Nephron progenitor cell (in vitro differentiated cells): Measurements from ENCODE around the gene ZC3H12A.

Experiments
- DNase-seq: peaks from one replicate; pipeline ENCODE4 v3.0.0; 2021
- H3K27ac Mint-ChIP-seq: 2 replicates; pipeline ENCODE4 v1.8.0; 2021; ENCODE audit warnings: mild to moderate bottlenecking, moderate library complexity, mixed read lengths
- H3K27me3 Mint-ChIP-seq: 2 replicates; pipeline ENCODE4 v1.8.0; 2021; ENCODE audit warnings: mild to moderate bottlenecking, low read depth, mixed read lengths; ENCODE audit not compliant: poor library complexity
- H3K36me3 Mint-ChIP-seq: 2 replicates; pipeline ENCODE4 v1.8.0; 2021; ENCODE audit warnings: low read depth, mixed read lengths
- H3K4me1 Mint-ChIP-seq: 2 replicates; pipeline ENCODE4 v1.8.0; 2021; ENCODE audit warnings: mixed read lengths
- H3K4me3 Mint-ChIP-seq: 2 replicates; pipeline ENCODE4 v1.8.0; 2021; ENCODE audit warnings: mild to moderate bottlenecking, moderate library complexity, mixed read lengths
- H3K9me3 Mint-ChIP-seq: 2 replicates; pipeline ENCODE4 v1.8.0; 2021; ENCODE audit warnings: mild to moderate bottlenecking, moderate library complexity, mixed read lengths
- TF ChIP-seq, protein P1 (sequence below): fragments of 200-600 bp; sonication (generic); IDR thresholded peaks from 2 replicates; pipeline ENCODE4 v1.5.0; 2021; ENCODE audit warnings: antibody characterized with exemption

Gene ZC3H12A

DNA sequence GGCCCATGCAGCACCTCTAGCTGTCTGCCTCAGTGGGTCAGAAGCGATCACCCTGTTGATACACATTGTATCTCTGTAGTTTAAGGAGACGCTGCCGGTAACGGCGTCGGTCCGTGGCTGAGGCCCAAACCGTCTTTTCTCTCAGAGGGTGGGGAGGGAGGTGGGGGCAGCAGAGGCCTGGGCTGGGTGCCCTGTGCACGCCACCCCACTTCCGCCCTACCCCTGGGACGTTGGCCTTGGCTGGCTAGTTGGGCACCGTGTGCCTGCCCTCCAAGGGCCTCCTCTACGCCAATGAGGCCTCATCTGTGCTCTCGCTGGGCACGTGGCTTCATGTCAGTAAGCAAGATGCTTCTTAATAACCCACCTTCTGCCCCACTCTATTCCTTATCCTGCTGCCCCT lies 9.4 kb downstream of the ZC3H12A start:
- H3K4me1 Mint-ChIP-seq = peaks cover 14% of the 10 kb centered on the region
- H3K4me3 Mint-ChIP-seq = no peak overlapping the region
- H3K27ac Mint-ChIP-seq = no peak overlapping the region
- no peaks in the 10 kb centered on the region for H3K27me3 Mint-ChIP-seq
- no peak for DNase-seq
- TF ChIP-seq, protein P1, sequence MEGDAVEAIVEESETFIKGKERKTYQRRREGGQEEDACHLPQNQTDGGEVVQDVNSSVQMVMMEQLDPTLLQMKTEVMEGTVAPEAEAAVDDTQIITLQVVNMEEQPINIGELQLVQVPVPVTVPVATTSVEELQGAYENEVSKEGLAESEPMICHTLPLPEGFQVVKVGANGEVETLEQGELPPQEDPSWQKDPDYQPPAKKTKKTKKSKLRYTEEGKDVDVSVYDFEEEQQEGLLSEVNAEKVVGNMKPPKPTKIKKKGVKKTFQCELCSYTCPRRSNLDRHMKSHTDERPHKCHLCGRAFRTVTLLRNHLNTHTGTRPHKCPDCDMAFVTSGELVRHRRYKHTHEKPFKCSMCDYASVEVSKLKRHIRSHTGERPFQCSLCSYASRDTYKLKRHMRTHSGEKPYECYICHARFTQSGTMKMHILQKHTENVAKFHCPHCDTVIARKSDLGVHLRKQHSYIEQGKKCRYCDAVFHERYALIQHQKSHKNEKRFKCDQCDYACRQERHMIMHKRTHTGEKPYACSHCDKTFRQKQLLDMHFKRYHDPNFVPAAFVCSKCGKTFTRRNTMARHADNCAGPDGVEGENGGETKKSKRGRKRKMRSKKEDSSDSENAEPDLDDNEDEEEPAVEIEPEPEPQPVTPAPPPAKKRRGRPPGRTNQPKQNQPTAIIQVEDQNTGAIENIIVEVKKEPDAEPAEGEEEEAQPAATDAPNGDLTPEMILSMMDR = no peak
- peaks cover 10% of the 10 kb centered on the region for H3K36me3 Mint-ChIP-seq
- no peaks in the 10 kb centered on the region for H3K9me3 Mint-ChIP-seq

DNA sequence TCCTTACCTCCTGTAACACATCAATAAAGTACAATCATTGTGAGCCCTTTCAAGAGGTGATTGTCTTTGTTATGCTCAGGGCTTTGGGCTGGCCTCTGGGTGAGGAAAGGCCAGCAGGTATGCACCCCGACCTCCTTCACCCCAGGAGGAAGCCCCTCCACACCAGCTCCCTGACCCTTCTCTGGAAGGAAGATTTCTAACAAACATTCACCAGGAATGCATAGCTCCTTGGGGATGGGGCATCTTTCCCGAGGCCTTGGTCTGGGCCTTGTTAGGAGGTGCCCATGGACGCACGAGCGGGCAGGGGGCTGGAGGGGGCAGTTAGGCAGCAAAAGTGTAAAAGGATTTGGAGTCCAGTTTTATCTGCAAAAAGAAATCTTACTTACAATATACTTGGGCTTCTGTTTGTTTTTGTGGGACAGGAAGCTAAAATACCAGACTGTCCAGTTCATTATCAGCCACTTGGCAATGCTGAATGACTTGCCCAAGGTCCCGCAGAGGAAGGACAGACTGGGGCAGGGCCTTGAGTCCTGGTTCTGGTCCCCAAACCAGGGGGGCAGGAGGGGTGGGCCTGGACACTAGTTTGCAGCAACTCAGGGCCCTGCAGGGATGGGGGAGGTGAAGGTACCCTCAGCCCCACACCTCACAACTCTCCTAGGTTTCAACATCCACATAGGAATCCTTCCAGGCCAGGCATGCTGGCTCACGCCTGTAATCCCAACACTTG lies 10.1 kb downstream of the ZC3H12A start:
- TF ChIP-seq, protein P1 = no peak
- H3K27ac Mint-ChIP-seq = no peak overlapping the region
- no peaks in the 10 kb centered on the region for H3K9me3 Mint-ChIP-seq
- DNase-seq = no peak
- H3K4me1 Mint-ChIP-seq = peaks cover 8% of the 10 kb centered on the region
- no peaks in the 10 kb centered on the region for H3K27me3 Mint-ChIP-seq
- peaks cover 10% of the 10 kb centered on the region for H3K36me3 Mint-ChIP-seq
- no peak overlapping the region for H3K4me3 Mint-ChIP-seq

DNA sequence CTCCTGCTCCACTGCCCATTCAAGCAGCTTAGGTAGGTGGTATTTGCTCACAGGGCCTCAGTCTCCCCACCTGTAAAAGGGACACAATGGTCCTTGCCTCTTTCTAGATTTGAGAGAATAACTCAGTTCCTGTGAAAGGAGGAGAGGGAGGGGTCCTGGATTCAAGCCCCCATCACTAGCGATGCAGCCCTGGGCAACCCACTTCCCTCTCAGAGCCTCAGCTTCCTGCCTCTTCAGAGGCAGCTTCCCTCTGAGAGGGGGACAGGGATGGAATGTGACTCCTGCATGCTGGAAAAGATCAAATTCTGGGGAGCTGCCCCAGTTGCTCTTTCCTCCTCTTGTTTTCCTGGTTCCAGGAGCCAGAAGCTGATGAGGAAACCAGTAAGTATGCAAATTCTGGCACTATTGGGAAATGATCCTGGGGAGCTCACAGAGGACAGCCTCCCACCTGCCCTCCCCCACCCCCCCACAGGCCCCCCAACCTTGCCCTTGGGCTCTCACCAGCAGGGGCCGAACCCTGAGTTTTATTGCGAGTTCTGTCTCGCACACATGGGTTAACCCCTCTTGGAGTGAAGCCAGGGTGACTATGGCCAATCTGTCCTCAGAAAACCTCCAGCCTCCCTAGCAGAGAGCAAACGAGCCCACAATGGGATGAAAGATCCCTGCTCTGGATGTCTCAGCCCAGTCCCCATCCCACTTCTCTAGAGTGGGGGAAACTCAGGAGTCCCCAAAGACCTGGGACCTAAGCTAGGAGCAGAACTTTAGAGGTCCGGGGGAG lies 11.7 kb downstream of the ZC3H12A start:
- Mint-ChIP-seq H3K4me1 (peaks cover 7% of the 10 kb centered on the region), H3K36me3 (peaks cover 18% of the 10 kb centered on the region), H3K27ac (no peak overlapping the region), H3K4me3 (no peak overlapping the region), H3K9me3 (no peaks in the 10 kb centered on the region), H3K27me3 (no peaks in the 10 kb centered on the region)
- TF ChIP-seq, protein P1 = no peak
- DNase-seq = no peak

DNA sequence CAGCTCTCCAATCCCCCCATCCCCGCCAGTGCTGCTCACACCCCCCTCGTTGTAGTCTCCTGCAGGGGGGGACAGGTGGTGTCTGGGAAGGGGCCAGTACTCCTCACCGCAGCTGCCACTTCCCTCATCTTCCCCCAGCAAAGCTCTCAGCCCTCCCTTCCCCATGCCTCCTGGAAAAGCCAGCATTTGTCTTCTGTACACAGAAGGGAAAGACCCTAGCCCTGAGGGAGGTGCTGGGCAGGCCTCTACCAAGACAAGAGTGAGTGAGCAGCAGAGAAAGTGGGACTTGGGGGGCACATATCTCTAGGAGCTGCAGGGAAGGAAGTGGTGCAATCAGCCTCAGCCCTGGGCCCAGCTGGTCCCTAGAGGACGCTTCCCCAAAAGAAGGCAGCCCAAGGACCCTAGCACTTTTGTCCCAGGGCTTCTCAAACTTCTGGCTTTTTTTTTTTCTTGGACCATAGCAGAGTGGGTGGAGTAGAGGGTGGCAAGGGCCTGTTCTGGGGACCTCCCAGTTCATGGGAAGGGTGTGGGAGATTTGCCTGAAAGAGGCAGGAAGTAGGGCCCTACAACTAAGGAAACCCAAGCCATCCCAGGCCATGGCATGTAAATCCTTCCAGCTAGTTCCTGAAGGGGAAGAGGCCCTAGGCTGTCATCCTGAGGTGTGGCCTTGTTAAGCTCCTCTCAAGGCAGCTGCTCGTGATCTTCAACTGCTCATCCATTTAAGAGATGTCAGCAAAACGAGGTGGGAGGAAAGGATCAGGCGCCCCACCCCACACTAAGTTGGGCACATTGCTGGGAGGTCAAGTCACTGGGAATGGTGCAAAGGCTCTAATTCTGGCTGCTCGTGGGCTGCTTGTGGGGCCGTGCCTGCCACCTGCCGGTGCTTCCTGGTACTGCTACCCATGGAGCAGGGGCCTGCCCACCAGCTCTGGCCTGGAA lies 12.6 kb downstream of the ZC3H12A start:
- peak overlapping the region; percentile 78 for H3K27ac Mint-ChIP-seq
- no peak overlapping the region for H3K4me3 Mint-ChIP-seq
- H3K27me3 Mint-ChIP-seq = no peaks in the 10 kb centered on the region
- H3K4me1 Mint-ChIP-seq = peaks cover 7% of the 10 kb centered on the region
- TF ChIP-seq, protein P1 = peak; percentile 98
- H3K36me3 Mint-ChIP-seq = peaks cover 19% of the 10 kb centered on the region
- H3K9me3 Mint-ChIP-seq = no peaks in the 10 kb centered on the region
- peak; percentile 89 for DNase-seq

DNA sequence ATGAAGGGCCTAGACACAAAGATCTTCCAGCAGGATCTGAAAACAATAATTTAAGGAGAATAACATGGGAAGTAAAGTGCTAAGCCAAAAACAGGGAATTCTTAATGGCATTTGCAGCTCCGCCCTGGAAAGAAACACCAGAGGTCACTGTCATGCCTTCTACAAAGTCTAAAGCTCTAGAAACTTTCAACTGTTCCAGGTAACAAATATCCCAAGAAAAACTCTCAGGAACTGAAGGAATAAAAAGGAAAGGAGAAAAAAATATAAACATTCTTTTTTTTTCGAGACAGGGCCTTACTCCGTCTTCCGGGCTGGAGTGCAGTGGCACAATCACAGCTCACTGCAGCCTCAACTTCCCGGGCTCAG lies 13.2 kb downstream of the ZC3H12A start:
- Mint-ChIP-seq H3K27ac (no peak overlapping the region), H3K9me3 (no peaks in the 10 kb centered on the region), H3K27me3 (no peaks in the 10 kb centered on the region), H3K36me3 (peaks cover 24% of the 10 kb centered on the region), H3K4me1 (peaks cover 7% of the 10 kb centered on the region), H3K4me3 (no peak overlapping the region)
- TF ChIP-seq, protein P1 = no peak
- no peak for DNase-seq
